HepG2 (cell line): ENCODE measurements around the gene PPM1G. TPM values are rescaled to one million over a fixed set of nuclear protein-coding genes. Genes with fewer than 3 reads are reported as not detected.
A peak's percentile ranks its signal among the peaks of the same experiment; 100 is the strongest.

Experiments used
- ELK4 ChIP-seq: sonication (generic); formaldehyde crosslinking; IDR thresholded peaks from 2 replicates; pipeline ENCODE4 v1.9.0; 2021; ENCODE audit warnings: missing genetic modification reagents, borderline replicate concordance
- LCORL ChIP-seq, 2 experiments: fragments of 450-650 bp in 1 of 2; sonication (generic) in 1 of 2; formaldehyde crosslinking in 1 of 2; IDR thresholded peaks; 2 replicates each; pipeline versions ENCODE4 v1.5.0 to v1.6.1; 2017 to 2020; ENCODE audit warnings: antibody characterized with exemption in 1 of 2, missing genetic modification reagents in 1 of 2
- polyA plus RNA-seq, 8 experiments: library from polyadenylated mRNA; depleted of rRNA in 3 of 8; stranded (reverse) in 7 of 8; unstranded in 1 of 8; fragments of >200 nt; fragmentation: Illumina TruSeq in 4 of 8; extraction: Trizol in 4 of 8; gene quantifications; 2 replicates each; pipeline versions ENCODE4 v1.2.1 to v1.2.3, GENCODE V29; 2011 to 2016; ENCODE audit warnings: low read depth in 4 of 8, missing spikeins in 1 of 8, mixed read lengths in 1 of 8; ENCODE audit not compliant: insufficient read depth in 1 of 8
- total RNA-seq, 5 experiments: library from RNA; depleted of rRNA; stranded (reverse); fragments of >200 nt; fragmentation: Illumina TruSeq; extraction: Trizol; gene quantifications; 2 replicates each; pipeline ENCODE4 v1.2.3, GENCODE V29; 2016; ENCODE audit warnings: low read depth in 1 of 5
- TF ChIP-seq, protein P1 (sequence below): sonication (generic); formaldehyde crosslinking; IDR thresholded peaks from 2 replicates; pipeline ENCODE4 v1.4.0; 2020; ENCODE audit warnings: missing genetic modification reagents, borderline replicate concordance
- TF ChIP-seq, protein P2 (sequence below), 2 experiments: fragments of 450-650 bp in 1 of 2; sonication (generic) in 1 of 2; formaldehyde crosslinking in 1 of 2; IDR thresholded peaks; 2 replicates each; pipeline versions ENCODE4 v1.6.1 to v1.8.0; 2016 to 2022; ENCODE audit warnings: antibody characterized with exemption in 1 of 2, mild to moderate bottlenecking in 1 of 2, missing genetic modification reagents in 1 of 2
- TF ChIP-seq, protein P3 (sequence below): sonication (generic); formaldehyde crosslinking; IDR thresholded peaks from 2 replicates; pipeline ENCODE4 v1.5.1; 2020; ENCODE audit warnings: mild to moderate bottlenecking, missing genetic modification reagents, moderate library complexity
- TF ChIP-seq, protein P4 (sequence below), 2 experiments: fragments of 450-650 bp in 1 of 2; sonication (generic) in 1 of 2; formaldehyde crosslinking; IDR thresholded peaks; 2 replicates each; pipeline versions ENCODE4 v1.5.0 to v1.8.0; 2020 to 2022; ENCODE audit warnings: mild to moderate bottlenecking in 1 of 2, missing genetic modification reagents in 1 of 2

PPM1G gene
- total and polyA plus RNA-seq, 2 of the 13 experiments (the other 11 are each of a cell fraction or from before 2014, with no cell fraction given) = 58.2 to 213 TPM

GRCh38 chr2:27353762-27354596 lies 55.4 kb downstream of the PPM1G start (continued):
- TF ChIP-seq, protein P1, sequence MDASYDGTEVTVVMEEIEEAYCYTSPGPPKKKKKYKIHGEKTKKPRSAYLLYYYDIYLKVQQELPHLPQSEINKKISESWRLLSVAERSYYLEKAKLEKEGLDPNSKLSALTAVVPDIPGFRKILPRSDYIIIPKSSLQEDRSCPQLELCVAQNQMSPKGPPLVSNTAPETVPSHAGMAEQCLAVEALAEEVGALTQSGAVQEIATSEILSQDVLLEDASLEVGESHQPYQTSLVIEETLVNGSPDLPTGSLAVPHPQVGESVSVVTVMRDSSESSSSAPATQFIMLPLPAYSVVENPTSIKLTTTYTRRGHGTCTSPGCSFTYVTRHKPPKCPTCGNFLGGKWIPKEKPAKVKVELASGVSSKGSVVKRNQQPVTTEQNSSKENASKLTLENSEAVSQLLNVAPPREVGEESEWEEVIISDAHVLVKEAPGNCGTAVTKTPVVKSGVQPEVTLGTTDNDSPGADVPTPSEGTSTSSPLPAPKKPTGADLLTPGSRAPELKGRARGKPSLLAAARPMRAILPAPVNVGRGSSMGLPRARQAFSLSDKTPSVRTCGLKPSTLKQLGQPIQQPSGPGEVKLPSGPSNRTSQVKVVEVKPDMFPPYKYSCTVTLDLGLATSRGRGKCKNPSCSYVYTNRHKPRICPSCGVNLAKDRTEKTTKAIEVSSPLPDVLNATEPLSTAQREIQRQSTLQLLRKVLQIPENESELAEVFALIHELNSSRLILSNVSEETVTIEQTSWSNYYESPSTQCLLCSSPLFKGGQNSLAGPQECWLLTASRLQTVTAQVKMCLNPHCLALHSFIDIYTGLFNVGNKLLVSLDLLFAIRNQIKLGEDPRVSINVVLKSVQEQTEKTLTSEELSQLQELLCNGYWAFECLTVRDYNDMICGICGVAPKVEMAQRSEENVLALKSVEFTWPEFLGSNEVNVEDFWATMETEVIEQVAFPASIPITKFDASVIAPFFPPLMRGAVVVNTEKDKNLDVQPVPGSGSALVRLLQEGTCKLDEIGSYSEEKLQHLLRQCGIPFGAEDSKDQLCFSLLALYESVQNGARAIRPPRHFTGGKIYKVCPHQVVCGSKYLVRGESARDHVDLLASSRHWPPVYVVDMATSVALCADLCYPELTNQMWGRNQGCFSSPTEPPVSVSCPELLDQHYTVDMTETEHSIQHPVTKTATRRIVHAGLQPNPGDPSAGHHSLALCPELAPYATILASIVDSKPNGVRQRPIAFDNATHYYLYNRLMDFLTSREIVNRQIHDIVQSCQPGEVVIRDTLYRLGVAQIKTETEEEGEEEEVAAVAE = no peak
- TF ChIP-seq ELK4 (CRISPR knock-in tag) (no peak), LCORL (IDR thresholded peaks at IDR 0.05) (no peak; the same call in 1 of the 2 replicates), LCORL (CRISPR knock-in tag; IDR thresholded peaks at IDR 0.05) (peak; percentile 70; the same call in 1 of the 2 replicates)
- TF ChIP-seq, protein P2, sequence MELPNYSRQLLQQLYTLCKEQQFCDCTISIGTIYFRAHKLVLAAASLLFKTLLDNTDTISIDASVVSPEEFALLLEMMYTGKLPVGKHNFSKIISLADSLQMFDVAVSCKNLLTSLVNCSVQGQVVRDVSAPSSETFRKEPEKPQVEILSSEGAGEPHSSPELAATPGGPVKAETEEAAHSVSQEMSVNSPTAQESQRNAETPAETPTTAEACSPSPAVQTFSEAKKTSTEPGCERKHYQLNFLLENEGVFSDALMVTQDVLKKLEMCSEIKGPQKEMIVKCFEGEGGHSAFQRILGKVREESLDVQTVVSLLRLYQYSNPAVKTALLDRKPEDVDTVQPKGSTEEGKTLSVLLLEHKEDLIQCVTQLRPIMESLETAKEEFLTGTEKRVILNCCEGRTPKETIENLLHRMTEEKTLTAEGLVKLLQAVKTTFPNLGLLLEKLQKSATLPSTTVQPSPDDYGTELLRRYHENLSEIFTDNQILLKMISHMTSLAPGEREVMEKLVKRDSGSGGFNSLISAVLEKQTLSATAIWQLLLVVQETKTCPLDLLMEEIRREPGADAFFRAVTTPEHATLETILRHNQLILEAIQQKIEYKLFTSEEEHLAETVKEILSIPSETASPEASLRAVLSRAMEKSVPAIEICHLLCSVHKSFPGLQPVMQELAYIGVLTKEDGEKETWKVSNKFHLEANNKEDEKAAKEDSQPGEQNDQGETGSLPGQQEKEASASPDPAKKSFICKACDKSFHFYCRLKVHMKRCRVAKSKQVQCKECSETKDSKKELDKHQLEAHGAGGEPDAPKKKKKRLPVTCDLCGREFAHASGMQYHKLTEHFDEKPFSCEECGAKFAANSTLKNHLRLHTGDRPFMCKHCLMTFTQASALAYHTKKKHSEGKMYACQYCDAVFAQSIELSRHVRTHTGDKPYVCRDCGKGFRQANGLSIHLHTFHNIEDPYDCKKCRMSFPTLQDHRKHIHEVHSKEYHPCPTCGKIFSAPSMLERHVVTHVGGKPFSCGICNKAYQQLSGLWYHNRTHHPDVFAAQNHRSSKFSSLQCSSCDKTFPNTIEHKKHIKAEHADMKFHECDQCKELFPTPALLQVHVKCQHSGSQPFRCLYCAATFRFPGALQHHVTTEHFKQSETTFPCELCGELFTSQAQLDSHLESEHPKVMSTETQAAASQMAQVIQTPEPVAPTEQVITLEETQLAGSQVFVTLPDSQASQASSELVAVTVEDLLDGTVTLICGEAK (IDR thresholded peaks at IDR 0.05) = peak; percentile 65
- TF ChIP-seq, protein P2 (CRISPR knock-in tag; IDR thresholded peaks at IDR 0.05) = peak; percentile 65
- TF ChIP-seq, protein P3, sequence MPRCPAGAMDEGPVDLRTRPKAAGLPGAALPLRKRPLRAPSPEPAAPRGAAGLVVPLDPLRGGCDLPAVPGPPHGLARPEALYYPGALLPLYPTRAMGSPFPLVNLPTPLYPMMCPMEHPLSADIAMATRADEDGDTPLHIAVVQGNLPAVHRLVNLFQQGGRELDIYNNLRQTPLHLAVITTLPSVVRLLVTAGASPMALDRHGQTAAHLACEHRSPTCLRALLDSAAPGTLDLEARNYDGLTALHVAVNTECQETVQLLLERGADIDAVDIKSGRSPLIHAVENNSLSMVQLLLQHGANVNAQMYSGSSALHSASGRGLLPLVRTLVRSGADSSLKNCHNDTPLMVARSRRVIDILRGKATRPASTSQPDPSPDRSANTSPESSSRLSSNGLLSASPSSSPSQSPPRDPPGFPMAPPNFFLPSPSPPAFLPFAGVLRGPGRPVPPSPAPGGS (CRISPR knock-in tag) = no peak
- TF ChIP-seq, protein P4, sequence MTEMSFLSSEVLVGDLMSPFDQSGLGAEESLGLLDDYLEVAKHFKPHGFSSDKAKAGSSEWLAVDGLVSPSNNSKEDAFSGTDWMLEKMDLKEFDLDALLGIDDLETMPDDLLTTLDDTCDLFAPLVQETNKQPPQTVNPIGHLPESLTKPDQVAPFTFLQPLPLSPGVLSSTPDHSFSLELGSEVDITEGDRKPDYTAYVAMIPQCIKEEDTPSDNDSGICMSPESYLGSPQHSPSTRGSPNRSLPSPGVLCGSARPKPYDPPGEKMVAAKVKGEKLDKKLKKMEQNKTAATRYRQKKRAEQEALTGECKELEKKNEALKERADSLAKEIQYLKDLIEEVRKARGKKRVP (CRISPR knock-in tag; IDR thresholded peaks at IDR 0.05) = no peak
